Gastrocnemius medialis (tissue), 4 donors: ENCODE data around the gene CRYGS. TPM values are rescaled to one million over a fixed set of nuclear protein-coding genes. Genes with fewer than 3 reads are reported as not detected.

Source experiments
- ATAC-seq, 2 donors: fragments of 150-250 bp; one replicate each; pipeline ENCODE4 v1.9.1; 2016
- DNase-seq, 2 donors: peaks; one replicate each; pipeline ENCODE4 v3.0.0-alpha.2; 2019
- H3K27ac ChIP-seq, 4 donors: fragments of 200-600 bp; sonication (generic); 1 replicate in 1 of 4; 2 replicates in 3 of 4; pipeline ENCODE4 v1.5.1; 2016 to 2018; ENCODE audit warnings: mild to moderate bottlenecking in 2 of 4, moderate library complexity in 1 of 4
- H3K27me3 ChIP-seq, 3 donors: fragments of 200-600 bp; sonication (generic) in 2 of 3; 1 replicate in 1 of 3; 2 replicates in 2 of 3; pipeline versions ENCODE4 v1.5.1 to v1.6.0; 2016 to 2019; ENCODE audit warnings: mild to moderate bottlenecking in 1 of 3, moderate library complexity in 1 of 3
- H3K36me3 ChIP-seq, 2 donors: fragments of 200-600 bp; sonication (generic) in 1 of 2; one replicate each; pipeline ENCODE4 v1.5.1; 2017 to 2018
- H3K4me1 ChIP-seq, 2 donors: fragments of 200-600 bp; sonication (generic) in 1 of 2; one replicate each; pipeline ENCODE4 v1.5.1; 2016 to 2017; ENCODE audit warnings: mild to moderate bottlenecking in 2 of 2
- H3K4me3 ChIP-seq, 4 donors: fragments of 200-600 bp; sonication (generic) in 3 of 4; 1 replicate in 1 of 4; 2 replicates in 3 of 4; pipeline ENCODE4 v1.5.1; 2016 to 2019; ENCODE audit warnings: mild to moderate bottlenecking in 2 of 4
- H3K9me3 ChIP-seq, 3 donors: fragments of 200-600 bp; sonication (generic) in 2 of 3; 1 replicate in 1 of 3; 2 replicates in 2 of 3; pipeline ENCODE4 v1.5.1; 2016 to 2019
- POLR2A ChIP-seq, 2 donors: fragments of 450-650 bp; IDR thresholded peaks; one replicate each; pipeline ENCODE4 v1.6.1; 2017; ENCODE audit warnings: antibody characterized with exemption in 2 of 2, mild to moderate bottlenecking in 2 of 2, moderate library complexity in 2 of 2
- in situ Hi-C, 4 donors: fragments of 200-750 bp; cut with MboI; loops; one replicate each; pipeline versions ENCODE4 v1.15.0 to v1.8.0; 2017; ENCODE audit warnings: low sequenced_read_pairs in 4 of 4
- intact Hi-C: fragments of 100-400 bp; cut with DNase I; formaldehyde crosslinking; loops from one replicate; pipeline ENCODE4 v1.15.1; 2023; ENCODE audit warnings: low total_unique reads
- total RNA-seq, 4 donors: library from RNA; depleted of rRNA; stranded (reverse); fragments of >200 nt; gene quantifications; one replicate each; pipeline versions ENCODE4 v1.1.0 to v1.2.3, GENCODE V29; 2016
- TF ChIP-seq, protein P1 (sequence below), 5 experiments: fragments of 450-650 bp in 3 of 5; fragments of 200-600 bp in 2 of 5; sonication (generic) in 2 of 5; IDR thresholded peaks in 4 of 5; conservative IDR thresholded peaks in 1 of 5; 1 replicate in 4 of 5; 2 replicates in 1 of 5; pipeline ENCODE4 v1.5.1; 2016 to 2019; ENCODE audit warnings: antibody characterized with exemption in 5 of 5, mild to moderate bottlenecking in 3 of 5, moderate library complexity in 3 of 5

CRYGS gene
- total RNA-seq: 1 to 10 TPM in 1 of 4 donors, not detected in 3; 2.1 TPM

DNA sequence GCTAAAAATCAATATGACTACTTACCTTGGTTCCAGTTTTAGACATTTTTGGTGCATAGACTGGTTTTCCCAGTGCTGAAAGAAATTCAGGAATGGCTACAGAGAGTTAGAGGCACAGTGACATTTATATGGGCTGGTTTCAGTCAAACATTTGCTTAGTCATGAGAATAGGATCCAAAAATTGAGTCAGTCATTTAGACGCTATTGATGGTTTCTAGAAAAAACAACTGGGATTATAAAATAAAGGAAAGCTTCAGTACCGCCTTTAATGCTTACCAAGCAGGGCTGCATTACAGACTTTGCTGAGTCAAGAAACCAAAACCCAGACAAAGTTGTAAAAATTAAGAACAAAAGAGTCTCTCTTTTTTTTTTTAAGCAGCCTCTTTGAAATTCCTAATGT is at the start of gene CRYGS:
CRYGS (minus strand) TSS at position 100 of the 400 bp plus-strand sequence; CDS start at position 46, 54 bp downstream.
- H3K4me1 ChIP-seq: peaks cover 0 to 6% of the 10 kb centered on the region in 2 donors
- H3K27ac ChIP-seq: no peak within 1 kb of the TSS
- H3K4me3 ChIP-seq: no peak within 1 kb of the TSS
- H3K27me3 ChIP-seq: no peaks in the 10 kb centered on the region
- TF ChIP-seq, protein P1, sequence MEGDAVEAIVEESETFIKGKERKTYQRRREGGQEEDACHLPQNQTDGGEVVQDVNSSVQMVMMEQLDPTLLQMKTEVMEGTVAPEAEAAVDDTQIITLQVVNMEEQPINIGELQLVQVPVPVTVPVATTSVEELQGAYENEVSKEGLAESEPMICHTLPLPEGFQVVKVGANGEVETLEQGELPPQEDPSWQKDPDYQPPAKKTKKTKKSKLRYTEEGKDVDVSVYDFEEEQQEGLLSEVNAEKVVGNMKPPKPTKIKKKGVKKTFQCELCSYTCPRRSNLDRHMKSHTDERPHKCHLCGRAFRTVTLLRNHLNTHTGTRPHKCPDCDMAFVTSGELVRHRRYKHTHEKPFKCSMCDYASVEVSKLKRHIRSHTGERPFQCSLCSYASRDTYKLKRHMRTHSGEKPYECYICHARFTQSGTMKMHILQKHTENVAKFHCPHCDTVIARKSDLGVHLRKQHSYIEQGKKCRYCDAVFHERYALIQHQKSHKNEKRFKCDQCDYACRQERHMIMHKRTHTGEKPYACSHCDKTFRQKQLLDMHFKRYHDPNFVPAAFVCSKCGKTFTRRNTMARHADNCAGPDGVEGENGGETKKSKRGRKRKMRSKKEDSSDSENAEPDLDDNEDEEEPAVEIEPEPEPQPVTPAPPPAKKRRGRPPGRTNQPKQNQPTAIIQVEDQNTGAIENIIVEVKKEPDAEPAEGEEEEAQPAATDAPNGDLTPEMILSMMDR (IDR thresholded peaks at IDR 0.05 in 4 of 5, conservative IDR thresholded peaks at IDR 0.05 in 1 of 5): no peak
- no peak for TF ChIP-seq POLR2A (IDR thresholded peaks at IDR 0.05)
- no peak for DNase-seq
- in situ Hi-C loops: loop anchor here in 2 of 4 donors (10.0 kb wide), 2 partner anchors 289 to 559 kb away; no protein-coding TSS in a partner anchor
- ATAC-seq: no peak
- intact Hi-C loops: no loop called here
- H3K36me3 ChIP-seq: peaks cover 0 to 20% of the 10 kb centered on the region in 2 donors
- no peaks in the 10 kb centered on the region for H3K9me3 ChIP-seq

DNA sequence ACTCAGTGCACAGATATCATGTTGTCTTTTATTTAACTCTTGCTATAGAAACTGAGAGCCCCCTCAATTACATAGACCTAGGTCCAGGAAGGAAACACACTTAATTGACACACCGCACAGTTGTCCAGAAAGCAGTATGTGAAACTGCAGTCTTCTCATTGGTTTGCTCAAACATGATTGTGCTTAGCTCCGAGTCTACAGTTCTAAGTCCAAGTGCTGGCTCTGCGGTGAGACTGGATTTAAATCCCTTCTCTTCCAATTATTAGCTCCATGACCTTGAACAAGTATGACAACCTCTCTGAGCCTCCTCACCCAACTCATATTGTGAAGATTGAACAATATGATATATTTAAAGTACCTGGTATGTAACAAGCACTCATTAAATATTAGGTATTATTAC is 49.7 kb upstream of the CRYGS start:
- Histone ChIP-seq H3K9me3 (no peaks in the 10 kb centered on the region), H3K36me3 (no peaks in the 10 kb centered on the region), H3K27me3 (no peaks in the 10 kb centered on the region), H3K27ac (no peak overlapping the region), H3K4me1 (no peaks in the 10 kb centered on the region), H3K4me3 (no peak overlapping the region)
- DNase-seq (no peak), ATAC-seq (no peak)
- TF ChIP-seq POLR2A (IDR thresholded peaks at IDR 0.05): no peak
- TF ChIP-seq, protein P1 (IDR thresholded peaks at IDR 0.05 in 4 of 5, conservative IDR thresholded peaks at IDR 0.05 in 1 of 5): no peak
- in situ Hi-C loops (no loop called here), intact Hi-C loops (no loop called here)

DNA sequence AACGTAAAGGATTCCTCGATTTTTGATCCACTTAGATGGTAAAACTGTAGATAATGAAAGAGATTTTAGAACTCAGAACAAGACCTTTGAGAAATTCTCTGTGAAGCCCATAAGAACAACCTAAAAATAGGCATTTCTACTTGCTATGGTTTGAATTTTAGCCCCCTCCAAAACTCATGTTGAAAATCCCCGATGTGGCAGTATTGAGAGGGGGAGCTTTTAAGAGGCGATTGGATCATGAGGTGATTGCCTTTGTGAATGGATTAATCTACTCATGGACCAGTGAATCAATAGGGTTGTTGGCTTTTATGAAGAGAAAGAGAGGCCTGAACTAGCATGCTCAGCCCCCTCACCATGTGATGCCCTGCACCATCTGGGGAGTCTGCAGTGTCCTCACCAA is 48.5 kb upstream of the CRYGS start:
- TF ChIP-seq, protein P1 (IDR thresholded peaks at IDR 0.05 in 4 of 5, conservative IDR thresholded peaks at IDR 0.05 in 1 of 5): no peak
- TF ChIP-seq POLR2A (IDR thresholded peaks at IDR 0.05): no peak
- Histone ChIP-seq H3K9me3 (no peaks in the 10 kb centered on the region), H3K27me3 (no peaks in the 10 kb centered on the region), H3K27ac (no peak overlapping the region), H3K36me3 (no peaks in the 10 kb centered on the region), H3K4me1 (no peaks in the 10 kb centered on the region), H3K4me3 (no peak overlapping the region)
- intact Hi-C loops (no loop called here), in situ Hi-C loops (no loop called here)
- ATAC-seq (no peak), DNase-seq (no peak)

DNA sequence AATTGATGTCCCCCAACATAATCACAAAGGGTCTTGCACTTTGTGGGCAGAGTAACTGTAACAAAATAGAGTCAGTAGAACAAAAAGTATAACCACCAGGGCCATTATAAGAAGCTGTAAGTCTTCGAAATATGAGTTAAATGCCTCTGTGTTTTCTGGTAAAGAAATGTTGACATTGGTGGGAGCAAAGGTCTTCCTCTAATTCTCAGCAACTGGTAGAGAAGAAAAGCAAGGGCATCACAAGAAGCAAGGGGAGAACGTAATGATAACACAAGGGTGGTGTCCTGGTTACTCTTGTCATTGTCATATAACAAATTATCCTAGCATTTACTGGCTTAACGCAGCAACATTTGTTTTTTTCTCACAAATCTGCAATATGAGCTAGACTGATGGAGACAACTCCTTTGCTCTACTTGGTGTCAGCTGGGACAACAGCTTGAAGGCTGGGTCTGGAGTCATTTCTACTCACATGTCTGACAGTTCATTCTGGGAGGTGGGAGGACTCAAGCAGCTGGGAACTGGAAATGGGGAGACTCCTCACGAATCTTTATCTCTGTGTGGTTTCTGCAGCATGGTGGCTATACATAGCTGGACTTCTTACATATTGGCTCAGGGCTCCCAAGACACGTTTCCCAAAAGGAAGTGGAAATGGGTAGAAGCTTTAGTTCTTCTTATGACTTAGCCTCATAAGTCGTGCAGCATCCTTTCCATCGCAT is 46.6 kb upstream of the CRYGS start:
- intact Hi-C loops: no loop called here
- Histone ChIP-seq H3K27me3 (no peaks in the 10 kb centered on the region), H3K36me3 (peaks cover 0 to 4% of the 10 kb centered on the region in 2 donors), H3K27ac (no peak overlapping the region), H3K9me3 (no peaks in the 10 kb centered on the region), H3K4me1 (no peaks in the 10 kb centered on the region), H3K4me3 (no peak overlapping the region)
- in situ Hi-C loops: no loop called here
- DNase-seq (no peak), ATAC-seq (no peak)
- TF ChIP-seq, protein P1 (IDR thresholded peaks at IDR 0.05 in 4 of 5, conservative IDR thresholded peaks at IDR 0.05 in 1 of 5): no peak
- no peak for TF ChIP-seq POLR2A (IDR thresholded peaks at IDR 0.05)
